ENCODE results near the gene SRSF12.

SRSF12 gene

GRCh38 chr6:89073014-89073620, 44.8 kb downstream of the SRSF12 start:
- H3K36me3 ChIP-seq (ENCODE audit: low read length) = no peaks in the 10 kb centered on the region
- H3K27ac ChIP-seq (ENCODE audit: low read depth, low read length) = no peak overlapping the region
- H3K4me2 ChIP-seq (ENCODE audit: low read depth, low read length, poor library complexity, severe bottlenecking) = no peak overlapping the region
- H4K20me1 ChIP-seq (ENCODE audit: low read depth, low read length) = no peaks in the 10 kb centered on the region
- H3K9ac ChIP-seq (ENCODE audit: low read length) = no peak overlapping the region
- no peak overlapping the region for H2AFZ ChIP-seq (ENCODE audit: low read depth, low read length, severe bottlenecking)
- H3K27me3 ChIP-seq (ENCODE audit: low read length) = no peaks in the 10 kb centered on the region
- no peaks in the 10 kb centered on the region for H3F3A ChIP-seq (ENCODE audit: insufficient read depth)
- H3K9me3 ChIP-seq (ENCODE audit: insufficient read depth, low read length) = no peaks in the 10 kb centered on the region
- H3K79me2 ChIP-seq (ENCODE audit: insufficient read depth, low read length) = no peaks in the 10 kb centered on the region
- no peak for TF ChIP-seq EZH2phosphoT487 (conservative IDR thresholded peaks at IDR 0.05; ENCODE audit: low read length)
- TF ChIP-seq CTCF (IDR thresholded peaks at IDR 0.05; ENCODE audit: insufficient read depth, low read length, poor library complexity, severe bottlenecking) = no peak
- H3K9me2 ChIP-seq (replicated peaks; ENCODE audit: insufficient read depth, low read length) = no peaks in the 10 kb centered on the region
- H3K4me3 ChIP-seq (ENCODE audit: insufficient read depth, low read length, poor library complexity, severe bottlenecking) = no peak overlapping the region

- H3K27me3 ChIP-seq (ENCODE audit: low read length) = no peaks in the 10 kb centered on the region
- no peaks in the 10 kb centered on the region for H3K79me2 ChIP-seq (ENCODE audit: insufficient read depth, low read length)
- H3F3A ChIP-seq (ENCODE audit: insufficient read depth) = no peaks in the 10 kb centered on the region
- H3K27ac ChIP-seq (ENCODE audit: low read depth, low read length) = no peak overlapping the region
- no peak overlapping the region for H3K4me3 ChIP-seq (ENCODE audit: insufficient read depth, low read length, poor library complexity, severe bottlenecking)
- no peaks in the 10 kb centered on the region for H3K9me3 ChIP-seq (ENCODE audit: insufficient read depth, low read length)
- no peak for TF ChIP-seq CTCF (IDR thresholded peaks at IDR 0.05; ENCODE audit: insufficient read depth, low read length, poor library complexity, severe bottlenecking)
- no peak overlapping the region for H3K9ac ChIP-seq (ENCODE audit: low read length)
- H2AFZ ChIP-seq (ENCODE audit: low read depth, low read length, severe bottlenecking) = no peak overlapping the region
- H3K9me2 ChIP-seq (replicated peaks; ENCODE audit: insufficient read depth, low read length) = no peaks in the 10 kb centered on the region
- H4K20me1 ChIP-seq (ENCODE audit: low read depth, low read length) = no peaks in the 10 kb centered on the region
- no peaks in the 10 kb centered on the region for H3K36me3 ChIP-seq (ENCODE audit: low read length)
- H3K4me2 ChIP-seq (ENCODE audit: low read depth, low read length, poor library complexity, severe bottlenecking) = no peak overlapping the region
Observed at GRCh38 chr6:89071036-89071435, 46.8 kb downstream of the SRSF12 start.

GRCh38 chr6:89069536-89070163, 48.2 kb downstream of the SRSF12 start:
- H3K79me2 ChIP-seq (ENCODE audit: insufficient read depth, low read length) = no peaks in the 10 kb centered on the region
- H3K36me3 ChIP-seq (ENCODE audit: low read length) = no peaks in the 10 kb centered on the region
- H3F3A ChIP-seq (ENCODE audit: insufficient read depth) = no peaks in the 10 kb centered on the region
- H3K4me2 ChIP-seq (ENCODE audit: low read depth, low read length, poor library complexity, severe bottlenecking) = no peak overlapping the region
- no peaks in the 10 kb centered on the region for H3K9me3 ChIP-seq (ENCODE audit: insufficient read depth, low read length)
- no peaks in the 10 kb centered on the region for H3K9me2 ChIP-seq (replicated peaks; ENCODE audit: insufficient read depth, low read length)
- TF ChIP-seq EZH2phosphoT487 (conservative IDR thresholded peaks at IDR 0.05; ENCODE audit: low read length) (no peak), CTCF (IDR thresholded peaks at IDR 0.05; ENCODE audit: insufficient read depth, low read length, poor library complexity, severe bottlenecking) (no peak)
- H3K9ac ChIP-seq (ENCODE audit: low read length) = no peak overlapping the region
- H3K27me3 ChIP-seq (ENCODE audit: low read length) = no peaks in the 10 kb centered on the region
- no peak overlapping the region for H3K4me3 ChIP-seq (ENCODE audit: insufficient read depth, low read length, poor library complexity, severe bottlenecking)
- no peak overlapping the region for H2AFZ ChIP-seq (ENCODE audit: low read depth, low read length, severe bottlenecking)
- no peaks in the 10 kb centered on the region for H4K20me1 ChIP-seq (ENCODE audit: low read depth, low read length)
- H3K27ac ChIP-seq (ENCODE audit: low read depth, low read length) = no peak overlapping the region

Data from SU-DHL-6 (cell line).